T-helper 1 cell treated with Interleukin-12 subunit alpha and Interleukin-12 subunit beta and Interleukin-4 antibody, amounts not matched to agents 30 μg/mL and 1 μg/mL, for 36 hours (primary cell): ENCODE data around the gene CPEB3.

ENCODE experiments used
- H3K27ac Mint-ChIP-seq: one replicate; pipeline ENCODE4 v1.8.0; 2021; ENCODE audit warnings: mild to moderate bottlenecking, mixed read lengths
- H3K27me3 Mint-ChIP-seq: one replicate; pipeline ENCODE4 v1.8.0; 2021; ENCODE audit warnings: low read depth, mixed read lengths
- H3K36me3 Mint-ChIP-seq: one replicate; pipeline ENCODE4 v1.8.0; 2021; ENCODE audit warnings: low read depth, mixed read lengths
- H3K4me1 Mint-ChIP-seq: one replicate; pipeline ENCODE4 v1.8.0; 2021; ENCODE audit warnings: low read depth, mixed read lengths
- H3K4me3 Mint-ChIP-seq: one replicate; pipeline ENCODE4 v1.8.0; 2021; ENCODE audit warnings: mild to moderate bottlenecking, moderate library complexity, mixed read lengths
- H3K9me3 Mint-ChIP-seq: one replicate; pipeline ENCODE4 v1.8.0; 2021; ENCODE audit warnings: mixed read lengths

Gene CPEB3

DNA sequence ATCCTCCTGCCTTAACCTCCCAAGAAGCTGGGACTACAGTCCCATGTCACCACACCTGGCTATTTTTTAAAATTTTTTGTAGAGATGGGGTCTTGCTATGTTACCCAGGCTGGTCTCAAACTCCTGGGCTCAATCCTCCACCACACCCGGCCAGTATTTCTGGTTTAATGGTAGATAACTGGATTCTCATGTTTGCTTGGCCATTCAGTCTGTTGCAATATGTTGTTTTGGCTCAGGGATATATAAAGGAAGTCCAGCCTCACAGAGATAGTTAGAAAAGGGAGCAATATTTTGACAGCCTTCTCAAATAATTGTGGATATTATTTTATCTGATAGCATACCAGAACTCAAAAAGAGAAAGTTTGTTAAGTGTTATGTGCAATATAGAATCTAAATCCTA is 284.9 kb downstream of the CPEB3 start:
- Mint-ChIP-seq H3K9me3 (peaks cover 2% of the 10 kb centered on the region), H3K4me1 (peaks cover 6% of the 10 kb centered on the region), H3K27me3 (no peaks in the 10 kb centered on the region), H3K27ac (no peak overlapping the region), H3K36me3 (peaks cover 42% of the 10 kb centered on the region), H3K4me3 (no peak overlapping the region)

DNA sequence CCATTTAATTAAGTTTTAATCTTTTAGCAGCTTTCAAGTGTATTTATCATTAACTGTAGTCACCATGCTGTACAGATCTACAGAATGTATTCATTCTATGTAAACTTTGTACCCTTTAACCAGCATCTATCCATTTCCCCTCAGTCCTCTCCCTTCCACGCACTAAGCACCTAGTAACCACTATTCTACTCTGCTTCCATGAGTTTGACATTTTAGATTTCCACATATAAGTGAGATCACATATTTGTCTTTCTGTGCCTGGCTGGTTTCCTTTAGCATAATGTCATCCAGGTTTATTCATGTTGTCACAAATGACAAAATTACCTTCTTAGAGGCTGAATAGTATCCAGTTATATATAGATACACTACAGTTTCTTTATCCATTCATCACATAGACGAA is 287.6 kb downstream of the CPEB3 start:
- H3K9me3 Mint-ChIP-seq = peaks cover 4% of the 10 kb centered on the region
- H3K36me3 Mint-ChIP-seq = peaks cover 48% of the 10 kb centered on the region
- no peaks in the 10 kb centered on the region for H3K27me3 Mint-ChIP-seq

DNA sequence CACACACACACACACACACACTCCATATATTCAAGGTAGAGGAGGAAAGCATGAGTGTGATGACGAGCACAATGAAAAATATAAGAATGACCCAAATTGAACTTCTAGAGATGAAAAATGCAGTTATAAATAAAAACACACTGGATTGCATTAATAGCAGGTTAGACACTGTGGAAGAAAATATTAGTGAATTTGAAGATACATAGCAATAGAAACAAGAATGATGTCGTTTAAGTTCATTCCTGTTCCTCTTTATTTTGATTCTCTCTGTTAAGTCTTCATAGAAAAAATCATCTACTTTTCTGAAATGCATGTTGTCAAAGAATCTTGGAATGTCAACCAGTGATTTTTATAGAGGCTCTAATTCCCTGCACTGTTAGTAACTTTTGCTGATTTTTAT is 288.9 kb downstream of the CPEB3 start:
- H3K4me3 Mint-ChIP-seq = no peak overlapping the region
- H3K36me3 Mint-ChIP-seq = peaks cover 59% of the 10 kb centered on the region
- no peaks in the 10 kb centered on the region for H3K27me3 Mint-ChIP-seq
- peaks cover 4% of the 10 kb centered on the region for H3K9me3 Mint-ChIP-seq
- H3K27ac Mint-ChIP-seq = no peak overlapping the region
- peaks cover 3% of the 10 kb centered on the region for H3K4me1 Mint-ChIP-seq

More for the DNA sequence above, 287.6 kb downstream of the CPEB3 start:
- Mint-ChIP-seq H3K27ac (no peak overlapping the region), H3K4me1 (peaks cover 3% of the 10 kb centered on the region), H3K4me3 (no peak overlapping the region)

DNA sequence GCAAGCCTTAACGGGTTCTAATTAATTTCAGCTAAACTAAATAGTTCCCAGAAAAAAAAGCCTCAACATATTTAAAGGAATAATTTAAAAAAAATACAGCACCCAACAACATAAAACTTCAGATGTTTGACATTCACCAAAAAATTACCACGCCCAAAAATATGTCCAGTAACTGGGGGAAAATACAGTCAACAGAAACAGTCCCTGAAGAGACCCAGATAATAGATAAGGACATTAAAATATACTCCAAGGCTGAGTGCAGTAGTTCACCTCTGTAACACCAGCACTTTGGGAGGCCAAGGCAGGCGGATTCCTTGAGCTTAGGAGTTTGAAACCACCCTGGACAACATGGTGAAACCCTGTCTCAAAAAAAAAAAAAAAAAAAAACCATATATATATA is 289.3 kb downstream of the CPEB3 start:
- H3K9me3 Mint-ChIP-seq = peaks cover 4% of the 10 kb centered on the region

More for the DNA sequence above, 289.3 kb downstream of the CPEB3 start:
- Mint-ChIP-seq H3K27me3 (no peaks in the 10 kb centered on the region), H3K4me3 (no peak overlapping the region), H3K36me3 (peaks cover 61% of the 10 kb centered on the region), H3K4me1 (peaks cover 3% of the 10 kb centered on the region), H3K27ac (no peak overlapping the region)
